Liver (tissue), 9 donors: ENCODE data around the gene AIP. TPM values are rescaled to one million over a fixed set of nuclear protein-coding genes. Genes with fewer than 3 reads are reported as not detected.

Experiments
- DNase-seq: peaks from one replicate; pipeline ENCODE4 v3.0.0-alpha.2; 2017; ENCODE audit warnings: low spot score
- H3K27ac ChIP-seq, 2 donors: one replicate each; pipeline ENCODE4 v1.7.0; 2013; ENCODE audit warnings: inconsistent platforms in 2 of 2, low read length in 2 of 2, control low read depth in 1 of 2, low read depth in 1 of 2, mild to moderate bottlenecking in 1 of 2
- H3K27me3 ChIP-seq, 4 donors: one replicate each; pipeline versions ENCODE4 v1.6.1 to v1.7.0; 2013; ENCODE audit warnings: low read length in 3 of 4, inconsistent platforms in 1 of 4, mild to moderate bottlenecking in 1 of 4, moderate library complexity in 1 of 4; ENCODE audit not compliant: control insufficient read depth in 4 of 4, insufficient read depth in 4 of 4
- H3K36me3 ChIP-seq, 4 donors: one replicate each; pipeline versions ENCODE4 v1.6.1 to v1.7.0; 2013; ENCODE audit warnings: low read length in 3 of 4, mild to moderate bottlenecking in 3 of 4, low read depth in 1 of 4, moderate library complexity in 1 of 4; ENCODE audit not compliant: control insufficient read depth in 4 of 4, insufficient read depth in 3 of 4
- H3K4me1 ChIP-seq, 4 donors: one replicate each; pipeline versions ENCODE4 v1.6.1 to v1.7.0; 2013; ENCODE audit warnings: low read length in 3 of 4, mild to moderate bottlenecking in 3 of 4, moderate library complexity in 1 of 4; ENCODE audit not compliant: control insufficient read depth in 4 of 4, insufficient read depth in 4 of 4
- H3K4me3 ChIP-seq, 3 donors: one replicate each; pipeline versions ENCODE4 v1.6.1 to v1.7.0; 2013; ENCODE audit warnings: low read length in 3 of 3, control low read depth in 1 of 3, low read depth in 1 of 3, mild to moderate bottlenecking in 1 of 3
- H3K9ac ChIP-seq, 2 donors: one replicate each; pipeline ENCODE4 v1.7.0; 2013; ENCODE audit warnings: low read length in 2 of 2, mild to moderate bottlenecking in 2 of 2, moderate library complexity in 2 of 2, control low read depth in 1 of 2, low read depth in 1 of 2
- H3K9me3 ChIP-seq, 4 donors: one replicate each; pipeline versions ENCODE4 v1.6.1 to v1.7.0; 2013; ENCODE audit warnings: low read length in 3 of 4; ENCODE audit not compliant: control insufficient read depth in 4 of 4
- ATF3 ChIP-seq: IDR thresholded peaks from 2 replicates; pipeline ENCODE4 v1.6.1; 2016; ENCODE audit warnings: antibody characterized with exemption
- CTCF ChIP-seq: fragments of 150-350 bp; IDR thresholded peaks from 2 replicates; pipeline ENCODE4 v1.5.1; 2017; ENCODE audit warnings: improper control_type of control experiment, low read depth, low read length; ENCODE audit not compliant: missing input control
- EGR1 ChIP-seq, 2 donors: IDR thresholded peaks; 2 replicates each; pipeline ENCODE4 v1.6.1; 2016 to 2018; ENCODE audit warnings: antibody characterized with exemption in 2 of 2, low read depth in 2 of 2
- FOXA1 ChIP-seq: IDR thresholded peaks from 2 replicates; pipeline ENCODE4 v1.6.1; 2016; ENCODE audit warnings: antibody characterized with exemption
- FOXA2 ChIP-seq: IDR thresholded peaks from 2 replicates; pipeline ENCODE4 v1.6.1; 2016; ENCODE audit warnings: antibody characterized with exemption
- GABPA ChIP-seq, 2 donors: IDR thresholded peaks in 1 of 2; conservative IDR thresholded peaks in 1 of 2; 2 replicates each; pipeline ENCODE4 v1.6.1; 2016; ENCODE audit warnings: antibody characterized with exemption in 2 of 2, mild to moderate bottlenecking in 1 of 2, moderate library complexity in 1 of 2
- HNF4A ChIP-seq, 2 donors: conservative IDR thresholded peaks; 2 replicates each; pipeline ENCODE4 v1.6.1; 2016; ENCODE audit warnings: antibody characterized with exemption in 2 of 2, mild to moderate bottlenecking in 2 of 2
- HNF4G ChIP-seq: IDR thresholded peaks from 2 replicates; pipeline ENCODE4 v1.6.1; 2016; ENCODE audit warnings: antibody characterized with exemption
- JUND ChIP-seq, 2 donors: IDR thresholded peaks; 2 replicates each; pipeline ENCODE4 v1.6.1; 2016; ENCODE audit warnings: antibody characterized with exemption in 2 of 2
- MAX ChIP-seq: IDR thresholded peaks from 2 replicates; pipeline ENCODE4 v1.6.1; 2016; ENCODE audit warnings: antibody characterized with exemption
- NR2F2 ChIP-seq: IDR thresholded peaks from 2 replicates; pipeline ENCODE4 v1.6.1; 2016; ENCODE audit warnings: antibody characterized with exemption
- RAD21 ChIP-seq, 2 donors: IDR thresholded peaks; 2 replicates each; pipeline ENCODE4 v1.6.1; 2016; ENCODE audit warnings: antibody characterized with exemption in 2 of 2, mild to moderate bottlenecking in 2 of 2
- REST ChIP-seq: IDR thresholded peaks from 2 replicates; pipeline ENCODE4 v1.6.1; 2016; ENCODE audit warnings: antibody characterized with exemption, mild to moderate bottlenecking
- RXRA ChIP-seq, 2 donors: IDR thresholded peaks; 2 replicates each; pipeline ENCODE4 v1.6.1; 2017 to 2018; ENCODE audit warnings: antibody characterized with exemption in 2 of 2, mild to moderate bottlenecking in 1 of 2
- SP1 ChIP-seq: IDR thresholded peaks from 2 replicates; pipeline ENCODE4 v1.6.1; 2018; ENCODE audit warnings: antibody characterized with exemption, mild to moderate bottlenecking
- TAF1 ChIP-seq: conservative IDR thresholded peaks from 2 replicates; pipeline ENCODE4 v1.6.1; 2016; ENCODE audit warnings: antibody characterized with exemption, mild to moderate bottlenecking
- YY1 ChIP-seq: IDR thresholded peaks from 2 replicates; pipeline ENCODE4 v1.6.1; 2016; ENCODE audit warnings: antibody characterized with exemption, mild to moderate bottlenecking
- ZBTB33 ChIP-seq: IDR thresholded peaks from 2 replicates; pipeline ENCODE4 v1.6.1; 2016; ENCODE audit warnings: antibody characterized with exemption
- WGBS: extraction: QIAGEN DNeasy Blood & Tissue Kit; methylation state at CpG from one replicate; pipeline ENCODE4 v1.1.7; 2013; 5-methylcytosine and 5-hydroxymethylcytosine counted together
- polyA plus RNA-seq, 2 donors: library from polyadenylated mRNA; stranded (reverse) in 1 of 2; unstranded in 1 of 2; fragments of 200-250 nt in 1 of 2; fragments of >200 nt in 1 of 2; fragmentation: Nextera tagmentation in 1 of 2; extraction: Ambion mirVana in 1 of 2; gene quantifications; one replicate each; pipeline versions ENCODE4 v1.2.1 to v1.2.3, GENCODE V29; 2013 to 2015
- total RNA-seq, 2 donors: library from RNA; depleted of rRNA; stranded (reverse); fragments of >200 nt; gene quantifications; one replicate each; pipeline ENCODE4 v1.2.3, GENCODE V29; 2014
- donor health status: healthy.
- donor health status: healthy.
- donor health status: healthy.
- donor health status: healthy.
- donor health status: healthy.

Gene AIP
- total and polyA plus RNA-seq, 4 donors = 17.6 to 28.2 (median 23.1) TPM

- H3K9ac ChIP-seq = no peak within 1 kb of the TSS
- H3K4me1 ChIP-seq = peaks cover 2 to 12% (median 8%) of the 10 kb centered on the region in 4 donors
- 91% methylated on average over 23 of the region's 23 CpGs for WGBS
- H3K4me3 ChIP-seq = no peak within 1 kb of the TSS
- no peaks in the 10 kb centered on the region for H3K9me3 ChIP-seq
- TF ChIP-seq MAX (no peak), EGR1 (IDR thresholded peaks at IDR 0.05; ENCODE audit: low read depth in 2 of 2) (no peak), GABPA (IDR thresholded peaks at IDR 0.05 in 1 of 2, conservative IDR thresholded peaks at IDR 0.05 in 1 of 2) (no peak), FOXA1 (no peak), SP1 (no peak), HNF4A (conservative IDR thresholded peaks at IDR 0.05) (no peak), RAD21 (IDR thresholded peaks at IDR 0.05) (no peak), FOXA2 (no peak), REST (no peak), TAF1 (no peak), YY1 (no peak), HNF4G (no peak), ATF3 (no peak), ZBTB33 (no peak), NR2F2 (no peak), RXRA (IDR thresholded peaks at IDR 0.05) (no peak), JUND (IDR thresholded peaks at IDR 0.05) (no peak), CTCF (no peak)
- H3K27ac ChIP-seq = no peak within 1 kb of the TSS
- no peaks in the 10 kb centered on the region for H3K27me3 ChIP-seq
- DNase-seq = no peak
- H3K36me3 ChIP-seq = no peaks in the 10 kb centered on the region
Measured at GRCh38 chr11:67522844-67523555, 40.2 kb downstream of the AIP start, which contains the start of gene CABP2. Gene CABP2, minus strand, starts transcription at chr11:67523446. Its CDS starts 120 bp downstream, at chr11:67523326.
